Mesenchymal stem cell (in vitro differentiated cells and primary cell): Measurements from ENCODE around the gene HPCAL1.

Experiments used
- DNase-seq: peaks from one replicate; pipeline ENCODE4 v3.0.0-alpha.2; 2013
- H2AFZ ChIP-seq: one replicate; pipeline ENCODE4 v1.6.1; 2013; ENCODE audit warnings: low read depth, mild to moderate bottlenecking, control low read depth, inconsistent platforms, low read length, moderate library complexity
- H2AK5ac ChIP-seq: 2 replicates; pipeline ENCODE4 v1.6.1; 2013; ENCODE audit warnings: low read length, moderate library complexity, mild to moderate bottlenecking, inconsistent platforms; ENCODE audit not compliant: severe bottlenecking
- H2BK120ac ChIP-seq: one replicate; pipeline ENCODE4 v1.6.1; 2013; ENCODE audit warnings: low read depth, mild to moderate bottlenecking, inconsistent platforms, low read length, moderate library complexity
- H2BK12ac ChIP-seq, 2 experiments: one replicate each; pipeline ENCODE4 v1.6.1; 2013; ENCODE audit warnings: inconsistent platforms in 2 of 2, low read length in 2 of 2, mild to moderate bottlenecking in 2 of 2, moderate library complexity in 2 of 2, control low read depth in 1 of 2
- H2BK15ac ChIP-seq: one replicate; pipeline ENCODE4 v1.6.1; 2013; ENCODE audit warnings: mild to moderate bottlenecking, low read depth, inconsistent platforms; ENCODE audit not compliant: poor library complexity, severe bottlenecking
- H2BK5ac ChIP-seq: 2 replicates; pipeline ENCODE4 v1.6.1; 2013; ENCODE audit warnings: low read depth, mild to moderate bottlenecking, low read length, control low read depth, inconsistent platforms; ENCODE audit not compliant: poor library complexity, severe bottlenecking
- H3K14ac ChIP-seq, 2 experiments: one replicate each; pipeline ENCODE4 v1.6.1; 2013; ENCODE audit warnings: inconsistent platforms in 2 of 2, low read length in 2 of 2, control low read depth in 1 of 2, mild to moderate bottlenecking in 1 of 2, moderate library complexity in 1 of 2
- H3K18ac ChIP-seq, 2 experiments: one replicate each; pipeline ENCODE4 v1.6.1; 2013; ENCODE audit warnings: inconsistent platforms in 2 of 2, low read length in 2 of 2, control low read depth in 1 of 2, low read depth in 1 of 2, mild to moderate bottlenecking in 1 of 2
- H3K23ac ChIP-seq, 2 experiments: one replicate each; pipeline ENCODE4 v1.6.1; 2013; ENCODE audit warnings: inconsistent platforms in 2 of 2, low read length in 2 of 2, mild to moderate bottlenecking in 2 of 2, moderate library complexity in 2 of 2, control low read depth in 1 of 2
- H3K27ac ChIP-seq: 2 replicates; pipeline ENCODE4 v1.5.1; 2013; ENCODE audit warnings: mild to moderate bottlenecking, moderate library complexity, low read length, control low read depth, inconsistent platforms; ENCODE audit not compliant: poor library complexity, severe bottlenecking
- H3K27me3 ChIP-seq, 2 experiments: 2 replicates each; pipeline versions ENCODE4 v1.6.1 to v1.7.0; 2013; ENCODE audit warnings: low read length in 2 of 2, mild to moderate bottlenecking in 2 of 2, moderate library complexity in 2 of 2, control low read depth in 1 of 2, inconsistent platforms in 1 of 2; ENCODE audit not compliant: control insufficient read depth in 1 of 2, insufficient read depth in 1 of 2
- H3K36me3 ChIP-seq, 2 experiments: 2 replicates each; pipeline versions ENCODE4 v1.6.1 to v1.7.0; 2013; ENCODE audit warnings: low read length in 2 of 2, control low read depth in 1 of 2, inconsistent platforms in 1 of 2, low read depth in 1 of 2, mild to moderate bottlenecking in 1 of 2; ENCODE audit not compliant: insufficient read depth in 2 of 2, control insufficient read depth in 1 of 2
- H3K4ac ChIP-seq, 2 experiments: one replicate each; pipeline ENCODE4 v1.6.1; 2013; ENCODE audit warnings: inconsistent platforms in 2 of 2, low read length in 2 of 2, mild to moderate bottlenecking in 2 of 2, moderate library complexity in 2 of 2, control low read depth in 1 of 2, low read depth in 1 of 2
- H3K4me1 ChIP-seq: 2 replicates; pipeline ENCODE4 v1.6.1; 2013; ENCODE audit warnings: low read depth, low read length, control low read depth; ENCODE audit not compliant: control insufficient read depth, insufficient read depth
- H3K4me2 ChIP-seq: 2 replicates; pipeline ENCODE4 v1.6.1; 2013; ENCODE audit warnings: low read length, mild to moderate bottlenecking, inconsistent platforms; ENCODE audit not compliant: poor library complexity, severe bottlenecking
- H3K4me3 ChIP-seq, 2 experiments: 2 replicates each; pipeline versions ENCODE4 v1.5.1 to v1.7.0; 2013; ENCODE audit warnings: low read length in 2 of 2, mild to moderate bottlenecking in 2 of 2, control low read depth in 1 of 2, low read depth in 1 of 2; ENCODE audit not compliant: insufficient read depth in 1 of 2
- H3K79me1 ChIP-seq: replicated peaks from 2 replicates; pipeline ENCODE4 v1.6.1; 2013; ENCODE audit warnings: mild to moderate bottlenecking, control low read depth, low read length, inconsistent platforms; ENCODE audit not compliant: poor library complexity, severe bottlenecking
- H3K9ac ChIP-seq: 2 replicates; pipeline ENCODE4 v1.7.0; 2013; ENCODE audit warnings: mild to moderate bottlenecking, low read length, moderate library complexity
- H3K9me3 ChIP-seq: 2 replicates; pipeline ENCODE4 v1.7.0; 2013; ENCODE audit warnings: mild to moderate bottlenecking, low read length; ENCODE audit not compliant: control insufficient read depth
- H4K8ac ChIP-seq: one replicate; pipeline ENCODE4 v1.6.1; 2013; ENCODE audit warnings: inconsistent platforms, mild to moderate bottlenecking, low read length, moderate library complexity
- H4K91ac ChIP-seq: one replicate; pipeline ENCODE4 v1.6.1; 2013; ENCODE audit warnings: mild to moderate bottlenecking, low read length, inconsistent platforms
- WGBS: methylation state at CpG from one replicate; pipeline ENCODE4 v1.1.7; 2013; ENCODE audit warnings: mixed read lengths; 5-methylcytosine and 5-hydroxymethylcytosine counted together

HPCAL1 gene

GRCh38 chr2:10267036-10267435, 35.7 kb upstream of the HPCAL1 start:
- Histone ChIP-seq H3K4ac (no peak overlapping the region), H3K27ac (no peak overlapping the region), H2BK12ac (no peak overlapping the region), H3K14ac (no peak overlapping the region), H2AK5ac (no peak overlapping the region), H3K4me2 (no peak overlapping the region), H3K27me3 (peaks cover 0 to 59% of the 10 kb centered on the region in 2 experiments), H3K9me3 (no peaks in the 10 kb centered on the region), H3K18ac (no peak overlapping the region), H2AFZ (no peak overlapping the region), H3K9ac (no peak overlapping the region), H4K91ac (no peak overlapping the region), H3K36me3 (no peaks in the 10 kb centered on the region), H2BK120ac (no peak overlapping the region), H3K4me3 (no peak overlapping the region), H3K23ac (no peak overlapping the region), H4K8ac (no peak overlapping the region), H2BK5ac (no peak overlapping the region), H2BK15ac (no peak overlapping the region), H3K79me1 (no peaks in the 10 kb centered on the region), H3K4me1 (peaks cover 14% of the 10 kb centered on the region)
- no peak for DNase-seq
- 97% methylated on average over 6 of the region's 6 CpGs for WGBS

- WGBS = 90% methylated on average over 34 of the region's 34 CpGs
- Histone ChIP-seq H3K27ac (no peak overlapping the region), H3K4ac (no peak overlapping the region), H3K4me3 (no peak overlapping the region), H3K23ac (no peak overlapping the region), H2BK5ac (no peak overlapping the region), H3K36me3 (no peaks in the 10 kb centered on the region), H3K14ac (no peak overlapping the region), H2BK12ac (no peak overlapping the region), H2AFZ (no peak overlapping the region), H3K27me3 (peaks cover 0 to 51% of the 10 kb centered on the region in 2 experiments), H3K4me1 (peaks cover 14% of the 10 kb centered on the region), H3K9me3 (no peaks in the 10 kb centered on the region), H4K8ac (no peak overlapping the region), H4K91ac (no peak overlapping the region), H3K79me1 (no peaks in the 10 kb centered on the region), H2BK120ac (no peak overlapping the region), H2AK5ac (no peak overlapping the region), H3K18ac (no peak overlapping the region), H3K4me2 (no peak overlapping the region), H3K9ac (no peak overlapping the region), H2BK15ac (no peak overlapping the region)
- no peak for DNase-seq
Measured at GRCh38 chr2:10267551-10268465, 34.9 kb upstream of the HPCAL1 start.

GRCh38 chr2:10269291-10269690, 33.4 kb upstream of the HPCAL1 start:
- DNase-seq = no peak
- H2AK5ac ChIP-seq = no peak overlapping the region
- no peaks in the 10 kb centered on the region for H3K79me1 ChIP-seq
- H3K14ac ChIP-seq = no peak overlapping the region
- 87% methylated on average over 8 of the region's 8 CpGs for WGBS
- no peaks in the 10 kb centered on the region for H3K9me3 ChIP-seq
- H3K27ac ChIP-seq = no peak overlapping the region
- no peak overlapping the region for H3K18ac ChIP-seq
- H2BK120ac ChIP-seq = no peak overlapping the region
- no peak overlapping the region for H4K8ac ChIP-seq
- no peak overlapping the region for H3K4me3 ChIP-seq
- no peak overlapping the region for H3K23ac ChIP-seq
- H3K4me1 ChIP-seq = peaks cover 14% of the 10 kb centered on the region
- no peak overlapping the region for H4K91ac ChIP-seq
- no peak overlapping the region for H2AFZ ChIP-seq
- no peaks in the 10 kb centered on the region for H3K36me3 ChIP-seq
- H3K27me3 ChIP-seq = peaks cover 0 to 45% of the 10 kb centered on the region in 2 experiments
- no peak overlapping the region for H2BK15ac ChIP-seq
- no peak overlapping the region for H2BK5ac ChIP-seq
- no peak overlapping the region for H3K9ac ChIP-seq
- no peak overlapping the region for H3K4ac ChIP-seq
- H2BK12ac ChIP-seq = no peak overlapping the region
- no peak overlapping the region for H3K4me2 ChIP-seq

- no peak overlapping the region for H4K91ac ChIP-seq
- no peak overlapping the region for H3K4me2 ChIP-seq
- WGBS = 91% methylated on average over 14 of the region's 15 CpGs
- H2BK15ac ChIP-seq = no peak overlapping the region
- no peak overlapping the region for H3K9ac ChIP-seq
- H4K8ac ChIP-seq = no peak overlapping the region
- no peak overlapping the region for H3K23ac ChIP-seq
- H3K27me3 ChIP-seq = peaks cover 0 to 39% of the 10 kb centered on the region in 2 experiments
- H2AFZ ChIP-seq = no peak overlapping the region
- no peak overlapping the region for H2BK120ac ChIP-seq
- H3K4me3 ChIP-seq = no peak overlapping the region
- H3K79me1 ChIP-seq = no peaks in the 10 kb centered on the region
- no peak overlapping the region for H2AK5ac ChIP-seq
- no peaks in the 10 kb centered on the region for H3K9me3 ChIP-seq
- peaks cover 14% of the 10 kb centered on the region for H3K4me1 ChIP-seq
- H3K36me3 ChIP-seq = no peaks in the 10 kb centered on the region
- no peak overlapping the region for H2BK5ac ChIP-seq
- no peak overlapping the region for H3K18ac ChIP-seq
- no peak overlapping the region for H3K14ac ChIP-seq
- no peak overlapping the region for H2BK12ac ChIP-seq
- H3K4ac ChIP-seq = no peak overlapping the region
- no peak overlapping the region for H3K27ac ChIP-seq
- no peak for DNase-seq
Measured at GRCh38 chr2:10269711-10270610, 32.7 kb upstream of the HPCAL1 start.
